ENCODE data around the gene MTHFD1L.

The MTHFD1L gene

GRCh38 chr6:151042911-151043330 lies 177.4 kb downstream of the MTHFD1L start:
- peak; percentile 66 for DNase-seq (ENCODE audit: low read depth)

- no peak for DNase-seq (ENCODE audit: low read depth)
Measured at GRCh38 chr6:151043944-151044343, 178.4 kb downstream of the MTHFD1L start.

- peak; percentile 88 for DNase-seq (ENCODE audit: low read depth)
Measured at GRCh38 chr6:151044465-151045441, 179.3 kb downstream of the MTHFD1L start.

GRCh38 chr6:151045511-151046222 lies 180.2 kb downstream of the MTHFD1L start:
- peak; percentile 91 for DNase-seq (ENCODE audit: low read depth)

GRCh38 chr6:151051164-151051563 lies 185.7 kb downstream of the MTHFD1L start:
- no peak for DNase-seq (ENCODE audit: low read depth)

GRCh38 chr6:151052021-151052646 lies 186.6 kb downstream of the MTHFD1L start:
- DNase-seq (ENCODE audit: low read depth), result no peak

- DNase-seq (ENCODE audit: low read depth), result no peak
Measured at GRCh38 chr6:151054306-151054705, 188.8 kb downstream of the MTHFD1L start.

- DNase-seq (ENCODE audit: low read depth), result no peak
Measured at GRCh38 chr6:151056230-151056907, 190.9 kb downstream of the MTHFD1L start.

- no peak for DNase-seq (ENCODE audit: low read depth)
Measured at GRCh38 chr6:151057061-151057460, 191.6 kb downstream of the MTHFD1L start.

- no peak for DNase-seq (ENCODE audit: low read depth)
Measured at GRCh38 chr6:151058021-151058733, 192.7 kb downstream of the MTHFD1L start.

- DNase-seq (ENCODE audit: low read depth), result no peak
Measured at GRCh38 chr6:151059612-151060095, 194.2 kb downstream of the MTHFD1L start.

- peak; percentile 99 for DNase-seq (ENCODE audit: low read depth)
Measured at GRCh38 chr6:151060096-151060765, 194.7 kb downstream of the MTHFD1L start.

- no peak for DNase-seq (ENCODE audit: low read depth)
Measured at GRCh38 chr6:151060766-151061531, 195.4 kb downstream of the MTHFD1L start.

GRCh38 chr6:151063352-151063751 lies 197.8 kb downstream of the MTHFD1L start:
- DNase-seq (ENCODE audit: low read depth), result peak; percentile 74

GRCh38 chr6:151063842-151064647 lies 198.5 kb downstream of the MTHFD1L start:
- no peak for DNase-seq (ENCODE audit: low read depth)

- DNase-seq (ENCODE audit: low read depth), result no peak
Measured at GRCh38 chr6:151065027-151065815, 199.7 kb downstream of the MTHFD1L start.

- peak; percentile 97 for DNase-seq (ENCODE audit: low read depth)
Measured at GRCh38 chr6:151067684-151068596, 202.4 kb downstream of the MTHFD1L start.

Data from ELR (cell line).